ENCODE data around the gene KCNJ6.

GRCh38 chr21:37808261-37808660 lies 108.0 kb downstream of the KCNJ6 start:
- TF ChIP-seq CTCF (IDR thresholded peaks at IDR 0.05) (no peak), EZH2 (IDR thresholded peaks at IDR 0.05) (no peak), EZH2phosphoT487 (IDR thresholded peaks at IDR 0.05) (no peak)
